Smooth muscle cell (in vitro differentiated cells): ENCODE data around the gene FARP1. TPM values are rescaled to one million over a fixed set of nuclear protein-coding genes. Genes with fewer than 3 reads are reported as not detected.

Experiments used
- DNase-seq: peaks from one replicate; lab custom pipeline; 2025; ENCODE audit not compliant: unreplicated experiment; lab: John Stamatoyannopoulos, UW
- H2AFZ ChIP-seq: fragments of 200-600 bp; sonication (generic); 2 replicates; pipeline ENCODE4 v1.6.0; 2016; ENCODE audit warnings: antibody characterized with exemption, low read depth, mild to moderate bottlenecking
- H3F3A ChIP-seq: fragments of 200-600 bp; sonication (generic); 2 replicates; pipeline ENCODE4 v1.6.0; 2017; ENCODE audit warnings: antibody characterized with exemption, low read depth
- H3K27ac ChIP-seq: fragments of 200-600 bp; sonication (generic); 2 replicates; pipeline ENCODE4 v1.5.1; 2016; ENCODE audit warnings: low read depth, mild to moderate bottlenecking
- H3K27me3 ChIP-seq: fragments of 200-600 bp; sonication (generic); 2 replicates; pipeline ENCODE4 v1.6.1; 2016; ENCODE audit warnings: low read depth, mild to moderate bottlenecking
- H3K36me3 ChIP-seq: fragments of 200-600 bp; sonication (generic); 2 replicates; pipeline ENCODE4 v1.5.1; 2016; ENCODE audit warnings: low read depth
- H3K4me1 ChIP-seq: fragments of 200-600 bp; sonication (generic); 2 replicates; pipeline ENCODE4 v1.5.1; 2016; ENCODE audit warnings: low read depth
- H3K4me2 ChIP-seq: fragments of 200-600 bp; sonication (generic); 2 replicates; pipeline ENCODE4 v1.6.0; 2016; ENCODE audit warnings: mild to moderate bottlenecking
- H3K4me3 ChIP-seq: fragments of 200-600 bp; sonication (generic); 2 replicates; pipeline ENCODE4 v1.5.1; 2016; ENCODE audit warnings: mild to moderate bottlenecking
- H3K79me2 ChIP-seq: fragments of 200-600 bp; sonication (generic); 2 replicates; pipeline ENCODE4 v1.6.0; 2016; ENCODE audit warnings: low read depth, mild to moderate bottlenecking
- H3K9ac ChIP-seq: fragments of 200-600 bp; sonication (generic); 2 replicates; pipeline ENCODE4 v1.6.0; 2016; ENCODE audit warnings: low read depth
- H3K9me3 ChIP-seq: fragments of 200-600 bp; sonication (generic); replicated peaks from 2 replicates; pipeline ENCODE4 v1.5.1; 2016; ENCODE audit warnings: low read depth
- H4K20me1 ChIP-seq: fragments of 200-600 bp; sonication (generic); 2 replicates; pipeline ENCODE4 v1.6.0; 2016; ENCODE audit warnings: low read depth
- WGBS: methylation state at CpG from one replicate; pipeline ENCODE4 v1.1.7; 2016; ENCODE audit warnings: low lambda C conversion rate; 5-methylcytosine and 5-hydroxymethylcytosine counted together
- polyA plus RNA-seq: library from polyadenylated mRNA; unstranded; fragments of >200 nt; fragmentation: Nextera tagmentation; extraction: Ambion mirVana; gene quantifications from 2 replicates; pipeline ENCODE4 v1.2.1, GENCODE V29; 2016
- total RNA-seq: library from RNA; depleted of rRNA; stranded (reverse); fragments of >200 nt; gene quantifications from 2 replicates; pipeline ENCODE4 v1.2.3, GENCODE V29; 2014
- TF ChIP-seq, protein P1 (sequence below): fragments of 200-600 bp; sonication (generic); IDR thresholded peaks from 2 replicates; pipeline ENCODE4 v1.5.1; 2017; ENCODE audit warnings: borderline replicate concordance, mild to moderate bottlenecking, antibody characterized with exemption; ENCODE audit not compliant: insufficient read depth, poor library complexity, severe bottlenecking

FARP1 gene
- total and polyA plus RNA-seq, 2 experiments from 2014 or later, result 59.4 to 104 TPM

DNA sequence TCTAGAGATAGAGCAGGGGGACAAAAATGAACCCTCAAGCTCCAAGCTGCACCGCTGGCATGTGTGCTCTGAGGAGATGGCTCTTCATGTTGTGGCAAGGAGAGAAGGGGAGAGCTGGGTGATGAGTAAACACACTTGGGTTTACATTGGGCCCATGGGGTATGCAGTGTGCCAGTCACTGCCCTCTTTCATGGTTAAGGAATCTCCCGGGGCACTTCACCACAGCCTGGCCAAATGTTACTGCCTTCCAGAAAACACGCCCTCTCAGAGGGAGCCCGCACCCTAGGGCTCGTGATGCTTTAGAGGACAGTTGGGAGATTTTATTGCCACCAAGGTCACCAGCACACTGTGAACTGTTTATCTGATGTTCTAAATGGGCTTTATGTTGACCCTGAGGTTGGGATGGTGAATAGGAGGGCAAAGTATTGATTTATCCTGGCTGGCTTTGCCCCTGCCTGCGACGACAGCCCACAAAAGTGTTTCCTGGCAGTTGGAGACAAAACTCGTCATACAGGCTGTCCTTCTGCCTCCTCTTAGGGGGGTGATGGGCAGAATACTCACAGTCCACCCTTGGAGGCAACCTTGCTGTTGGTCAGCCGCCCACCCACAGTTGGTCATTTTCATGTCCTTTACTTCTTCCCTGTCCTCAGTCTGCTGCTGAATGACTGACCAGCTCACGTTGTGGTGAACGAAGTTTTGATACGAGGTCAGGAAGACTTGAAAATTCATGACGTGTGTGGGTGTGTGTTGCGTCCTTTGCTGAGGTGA, 277.1 kb downstream of the FARP1 start:
- H2AFZ ChIP-seq, result no peak overlapping the region
- no peak overlapping the region for H3K4me3 ChIP-seq
- H3K79me2 ChIP-seq, result no peaks in the 10 kb centered on the region
- DNase-seq, result no peak
- no peak overlapping the region for H3K27ac ChIP-seq
- peaks cover 10% of the 10 kb centered on the region for H3K36me3 ChIP-seq
- 95% methylated on average over 14 of the region's 14 CpGs for WGBS
- no peak overlapping the region for H3K9ac ChIP-seq
- H3K4me1 ChIP-seq, result no peaks in the 10 kb centered on the region
- no peaks in the 10 kb centered on the region for H3K27me3 ChIP-seq
- H3F3A ChIP-seq, result no peaks in the 10 kb centered on the region
- no peaks in the 10 kb centered on the region for H4K20me1 ChIP-seq
- H3K4me2 ChIP-seq, result no peak overlapping the region
- H3K9me3 ChIP-seq, result no peaks in the 10 kb centered on the region
- TF ChIP-seq, protein P1, sequence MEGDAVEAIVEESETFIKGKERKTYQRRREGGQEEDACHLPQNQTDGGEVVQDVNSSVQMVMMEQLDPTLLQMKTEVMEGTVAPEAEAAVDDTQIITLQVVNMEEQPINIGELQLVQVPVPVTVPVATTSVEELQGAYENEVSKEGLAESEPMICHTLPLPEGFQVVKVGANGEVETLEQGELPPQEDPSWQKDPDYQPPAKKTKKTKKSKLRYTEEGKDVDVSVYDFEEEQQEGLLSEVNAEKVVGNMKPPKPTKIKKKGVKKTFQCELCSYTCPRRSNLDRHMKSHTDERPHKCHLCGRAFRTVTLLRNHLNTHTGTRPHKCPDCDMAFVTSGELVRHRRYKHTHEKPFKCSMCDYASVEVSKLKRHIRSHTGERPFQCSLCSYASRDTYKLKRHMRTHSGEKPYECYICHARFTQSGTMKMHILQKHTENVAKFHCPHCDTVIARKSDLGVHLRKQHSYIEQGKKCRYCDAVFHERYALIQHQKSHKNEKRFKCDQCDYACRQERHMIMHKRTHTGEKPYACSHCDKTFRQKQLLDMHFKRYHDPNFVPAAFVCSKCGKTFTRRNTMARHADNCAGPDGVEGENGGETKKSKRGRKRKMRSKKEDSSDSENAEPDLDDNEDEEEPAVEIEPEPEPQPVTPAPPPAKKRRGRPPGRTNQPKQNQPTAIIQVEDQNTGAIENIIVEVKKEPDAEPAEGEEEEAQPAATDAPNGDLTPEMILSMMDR, result no peak

DNA sequence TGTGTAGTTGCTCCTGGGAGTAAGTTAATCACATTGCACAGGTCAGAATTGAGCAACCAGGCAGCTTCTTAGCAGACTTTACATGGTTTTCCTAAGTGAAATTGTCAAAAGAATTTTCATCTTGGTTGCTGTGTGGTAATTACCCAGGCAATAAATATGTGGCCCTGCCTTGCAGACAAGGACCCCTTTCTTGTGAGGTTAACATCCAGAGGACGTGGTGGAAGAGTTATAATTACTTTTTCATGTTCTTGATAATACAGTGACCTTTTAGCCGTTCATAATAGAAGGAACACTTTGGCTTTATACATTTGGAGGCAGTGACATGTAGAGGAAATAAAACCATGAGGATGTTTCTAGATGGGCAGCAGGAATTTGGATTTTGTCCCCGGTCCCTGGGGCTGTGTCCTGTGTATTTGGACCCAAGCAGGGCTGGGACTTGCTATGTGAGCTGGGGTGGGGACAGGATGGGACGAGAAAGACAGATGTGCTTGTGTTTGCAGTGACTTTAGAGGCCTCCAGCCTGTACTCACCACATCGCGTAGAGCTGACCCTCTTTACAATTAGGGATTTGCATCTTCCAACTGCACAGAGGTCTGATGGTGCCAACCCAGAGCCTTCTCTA, 277.8 kb downstream of the FARP1 start:
- no peak overlapping the region for H3K9ac ChIP-seq
- no peaks in the 10 kb centered on the region for H3K27me3 ChIP-seq
- no peak for DNase-seq
- H4K20me1 ChIP-seq, result no peaks in the 10 kb centered on the region
- no peak overlapping the region for H3K4me2 ChIP-seq
- H3K4me1 ChIP-seq, result no peaks in the 10 kb centered on the region
- no peaks in the 10 kb centered on the region for H3K9me3 ChIP-seq
- WGBS, result 97% methylated on average over 6 of the region's 6 CpGs
- peaks cover 13% of the 10 kb centered on the region for H3K36me3 ChIP-seq
- no peak overlapping the region for H2AFZ ChIP-seq
- no peak overlapping the region for H3K4me3 ChIP-seq
- H3F3A ChIP-seq, result no peaks in the 10 kb centered on the region
- no peak overlapping the region for H3K27ac ChIP-seq
- TF ChIP-seq, protein P1, result no peak
- H3K79me2 ChIP-seq, result no peaks in the 10 kb centered on the region

DNA sequence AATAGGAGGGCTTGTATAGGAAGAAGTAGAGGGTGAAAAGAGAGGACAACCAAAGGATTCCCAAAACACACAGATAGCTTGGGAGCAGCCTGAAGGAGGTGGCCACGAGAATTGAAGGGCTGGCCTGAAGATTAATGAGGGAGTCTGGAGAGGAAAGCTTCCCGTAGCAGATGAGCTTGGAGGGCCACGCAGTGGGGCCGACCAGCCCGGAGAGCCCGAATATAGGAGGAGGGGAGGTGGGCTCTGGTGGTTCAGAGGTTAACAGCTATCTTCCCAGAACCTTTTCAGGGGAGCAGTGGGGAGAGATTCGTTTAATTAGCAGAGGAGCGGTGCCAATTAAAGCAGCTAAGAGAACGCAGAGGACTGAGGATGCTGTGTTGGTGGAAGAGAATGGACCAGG, 279.2 kb downstream of the FARP1 start:
- Histone ChIP-seq H3K9me3 (no peaks in the 10 kb centered on the region), H3K27me3 (no peaks in the 10 kb centered on the region), H3K79me2 (no peaks in the 10 kb centered on the region), H3K4me3 (no peak overlapping the region), H3K27ac (no peak overlapping the region), H3K9ac (no peak overlapping the region), H3K4me2 (no peak overlapping the region), H4K20me1 (no peaks in the 10 kb centered on the region), H3K4me1 (no peaks in the 10 kb centered on the region), H3F3A (no peaks in the 10 kb centered on the region), H2AFZ (no peak overlapping the region), H3K36me3 (peaks cover 20% of the 10 kb centered on the region)
- 98% methylated on average over 9 of the region's 9 CpGs for WGBS
- TF ChIP-seq, protein P1, result no peak
- no peak for DNase-seq

DNA sequence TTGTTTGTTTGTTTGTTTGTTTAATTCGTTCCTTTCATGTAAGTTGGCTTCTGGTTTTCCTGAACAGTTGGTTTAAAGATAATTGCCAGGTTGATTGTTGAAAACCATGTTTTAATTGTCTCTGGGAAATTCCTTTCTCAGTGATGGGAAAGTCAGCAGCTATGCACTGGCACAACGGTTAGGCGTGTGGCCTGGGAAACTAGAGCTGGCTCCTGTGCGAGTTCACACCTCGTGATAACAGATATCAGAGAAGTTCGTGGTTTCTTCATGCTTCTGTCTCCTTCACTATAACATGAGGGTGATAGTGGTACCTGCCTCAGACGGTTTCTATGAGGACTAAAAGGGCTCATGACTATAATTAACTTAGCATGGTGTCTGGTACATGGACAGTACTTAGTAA, 280.5 kb downstream of the FARP1 start:
- H3K9me3 ChIP-seq, result no peaks in the 10 kb centered on the region
- H3K4me3 ChIP-seq, result no peak overlapping the region
- H3K27ac ChIP-seq, result no peak overlapping the region
- H3K4me2 ChIP-seq, result no peak overlapping the region
- TF ChIP-seq, protein P1, result no peak
- no peak overlapping the region for H2AFZ ChIP-seq
- H3K4me1 ChIP-seq, result no peaks in the 10 kb centered on the region
- WGBS, result 92% methylated on average over 7 of the region's 7 CpGs
- no peaks in the 10 kb centered on the region for H3F3A ChIP-seq
- H4K20me1 ChIP-seq, result no peaks in the 10 kb centered on the region
- no peak for DNase-seq
- H3K36me3 ChIP-seq, result peaks cover 20% of the 10 kb centered on the region
- no peaks in the 10 kb centered on the region for H3K27me3 ChIP-seq
- no peak overlapping the region for H3K9ac ChIP-seq
- H3K79me2 ChIP-seq, result no peaks in the 10 kb centered on the region
